Inflammatory macrophage treated with lipopolysaccharide for 1 hour (primary cell): ENCODE data around the gene LYPLA2.

Source experiments
- DNase-seq, 2 donors: peaks; one replicate each; pipeline ENCODE4 v3.0.0-alpha.2; 2020 to 2022

LYPLA2 gene

DNA sequence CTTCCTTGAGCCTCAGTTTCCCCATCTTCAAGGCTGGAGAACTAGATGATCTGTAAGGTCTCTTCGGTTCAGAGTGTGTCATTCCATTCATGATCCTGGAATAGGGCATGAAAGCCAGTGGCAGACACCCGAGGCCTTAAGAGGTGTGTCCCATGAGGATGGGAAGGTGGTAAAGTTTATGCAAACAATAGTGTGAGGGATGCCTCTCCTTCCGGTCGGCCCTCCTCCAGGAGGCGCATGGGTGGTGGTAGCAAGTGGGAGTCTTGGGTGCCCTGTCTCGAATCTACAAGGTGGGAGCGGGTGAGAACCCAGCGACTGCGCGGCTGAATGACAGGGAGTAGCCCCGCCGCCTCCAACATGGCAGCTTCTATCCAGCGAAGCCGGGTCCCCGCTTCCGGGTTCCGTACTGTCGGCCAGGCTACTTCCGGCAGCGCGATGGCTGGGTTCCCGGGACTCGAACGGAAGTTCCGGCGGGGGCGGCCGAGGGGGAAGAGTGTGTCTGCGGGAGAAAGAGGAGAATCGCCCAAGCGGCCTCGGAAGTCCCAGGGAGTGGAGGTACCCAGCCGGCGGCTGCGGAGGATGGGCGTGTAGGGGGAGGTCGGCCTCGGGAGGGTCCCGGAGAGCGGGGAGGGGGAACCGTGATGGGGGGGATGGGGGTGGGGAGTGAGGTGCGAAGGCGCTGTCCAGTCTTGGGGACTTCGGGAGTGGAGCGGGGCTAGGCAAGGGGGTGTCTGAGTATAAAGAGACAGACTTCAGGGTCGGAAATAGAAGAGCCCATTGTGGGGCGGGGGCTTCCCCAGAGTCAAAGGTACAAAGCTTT lies at the start of gene LYPLA2:
Gene LYPLA2 (plus strand): TSS at position 450 of the 820 bp plus-strand sequence. CDS start 1,538 bp downstream, outside the sequence.
- DNase-seq, result peak; percentile 91 to 95

DNA sequence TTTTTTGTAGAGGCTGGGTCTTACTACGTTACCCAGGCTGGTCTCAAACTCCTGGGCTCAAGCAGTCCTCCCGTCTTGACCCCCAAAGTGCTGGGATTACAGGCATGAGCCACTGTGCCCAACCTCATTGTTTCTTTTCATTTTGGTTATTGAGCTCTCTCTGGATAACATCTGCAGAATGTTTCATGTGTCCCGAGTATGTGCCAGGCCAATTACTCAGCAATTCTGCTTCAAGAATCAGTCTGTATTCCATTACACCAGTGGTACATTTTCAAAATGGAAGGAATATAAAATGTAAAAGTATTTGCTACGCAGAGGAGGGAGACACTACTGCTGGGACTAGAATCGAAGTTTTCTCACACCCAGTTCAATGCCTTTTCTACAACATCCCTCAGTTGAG lies 49.3 kb upstream of the LYPLA2 start:
- DNase-seq, result no peak

DNA sequence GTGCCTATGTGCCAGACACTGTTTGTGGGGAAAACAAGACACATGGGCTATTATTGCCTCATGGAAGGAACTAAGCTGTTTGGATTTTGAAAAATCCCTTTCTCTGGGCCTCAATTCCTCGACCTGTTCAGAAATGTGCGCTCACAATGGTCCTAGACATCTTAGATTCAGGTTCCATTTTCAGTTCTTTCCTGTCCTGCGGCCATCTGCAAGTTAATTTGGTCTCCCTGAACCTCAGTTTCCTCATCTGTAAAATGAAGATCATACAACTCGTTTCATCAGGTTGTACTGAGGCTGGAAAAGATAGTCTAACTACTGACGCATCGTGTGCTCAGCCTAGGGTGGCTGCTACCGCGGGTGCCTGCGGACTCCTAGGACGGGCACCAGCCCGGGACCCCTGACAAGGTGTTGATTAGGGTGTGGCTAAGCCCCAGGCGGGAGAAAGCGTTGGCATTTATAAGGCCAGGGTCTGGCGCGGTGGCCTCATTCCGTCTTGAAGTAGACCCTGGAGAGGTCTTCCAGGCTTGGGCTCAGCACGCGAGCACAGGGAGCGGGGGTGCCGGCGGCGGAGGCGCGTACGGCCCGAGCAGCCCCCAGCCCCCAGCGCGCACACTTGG lies 48.2 kb upstream of the LYPLA2 start:
- DNase-seq, result no peak

DNA sequence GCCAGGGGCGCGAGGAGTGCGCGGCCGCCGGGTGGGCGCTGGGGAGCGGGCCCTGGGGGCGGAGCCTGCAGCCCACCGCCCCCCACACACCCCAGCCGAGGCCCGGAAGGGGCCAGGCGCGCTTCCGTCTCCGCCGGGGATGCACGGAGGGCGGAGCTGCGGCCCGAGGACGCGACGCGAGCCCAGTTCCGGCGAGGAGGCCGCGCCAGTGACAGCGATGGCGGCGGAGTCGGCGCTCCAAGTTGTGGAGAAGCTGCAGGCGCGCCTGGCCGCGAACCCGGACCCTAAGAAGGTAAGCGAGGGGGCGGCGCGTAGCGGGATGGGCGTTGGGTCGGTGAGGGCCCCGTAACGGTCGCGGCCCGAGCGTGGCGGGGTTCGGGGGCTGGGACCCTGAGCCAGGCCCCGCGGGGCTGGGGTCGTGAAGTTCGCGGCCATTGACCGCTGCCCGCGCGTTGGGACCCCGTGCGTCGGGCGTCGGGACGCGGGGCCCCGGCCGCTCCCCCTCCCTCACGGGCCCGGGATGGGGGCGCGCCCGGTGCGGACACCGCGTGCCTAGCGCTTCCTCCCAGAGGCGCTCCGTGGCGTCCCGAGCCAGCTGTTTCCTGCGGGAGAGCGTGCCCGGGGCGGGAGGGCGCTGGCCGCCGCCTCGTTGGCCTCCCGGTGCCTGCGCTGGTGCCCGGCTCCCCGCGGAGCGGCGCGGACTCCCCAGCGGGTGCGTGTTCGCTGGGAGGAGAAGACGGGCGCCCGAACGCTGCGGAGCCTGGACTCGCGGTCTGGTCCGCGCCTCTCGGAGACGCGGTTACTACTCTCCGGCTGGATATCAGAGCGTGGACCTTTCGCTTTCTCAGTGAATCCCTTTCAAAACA lies 47.4 kb upstream of the LYPLA2 start, which contains the start of gene ELOA:
Gene ELOA (plus strand): TSS at position 185 of the 866 bp plus-strand sequence. CDS start 33 bp downstream, at position 218.
- DNase-seq, result peak; percentile 63 to 71

DNA sequence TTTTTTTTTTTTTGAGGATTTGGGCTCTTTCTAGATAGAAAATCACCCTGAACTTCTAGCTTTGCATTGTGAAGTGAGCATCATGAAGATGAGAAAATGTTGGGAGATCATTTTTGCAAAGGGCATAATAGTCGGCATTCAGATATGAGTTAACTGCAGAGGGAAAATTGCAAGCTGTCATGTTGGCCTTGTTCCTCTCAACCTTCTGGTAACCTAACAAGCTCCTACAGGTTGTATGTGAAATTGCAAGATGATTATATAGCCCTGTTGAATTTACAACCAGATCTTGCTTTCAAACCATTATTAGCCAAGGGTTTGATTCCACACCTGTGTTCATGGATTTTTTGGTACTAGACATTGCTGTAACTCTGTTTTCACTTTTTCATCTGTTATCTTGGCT lies 45.4 kb upstream of the LYPLA2 start:
- DNase-seq, result peak; percentile 32 to 38

DNA sequence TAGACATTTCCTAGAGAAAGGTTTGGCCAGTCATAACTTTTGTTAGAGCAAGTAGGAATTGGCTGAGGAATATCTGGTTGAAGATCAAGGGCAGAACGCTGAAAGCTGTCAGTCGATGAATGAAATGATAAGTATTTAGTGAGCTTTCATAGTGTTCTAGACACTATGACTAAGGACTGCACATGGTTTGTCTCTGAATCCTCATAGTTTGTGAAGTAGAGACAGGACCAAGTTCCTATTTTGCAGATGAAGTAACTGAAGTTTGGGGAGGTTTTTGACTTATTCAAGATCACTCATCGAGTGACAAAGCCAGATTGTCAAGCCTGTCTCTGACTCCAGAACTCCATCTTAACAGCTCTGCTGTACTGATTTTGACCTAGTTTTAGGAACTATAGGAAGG lies 42.9 kb upstream of the LYPLA2 start:
- peak; percentile 32 to 39 for DNase-seq

DNA sequence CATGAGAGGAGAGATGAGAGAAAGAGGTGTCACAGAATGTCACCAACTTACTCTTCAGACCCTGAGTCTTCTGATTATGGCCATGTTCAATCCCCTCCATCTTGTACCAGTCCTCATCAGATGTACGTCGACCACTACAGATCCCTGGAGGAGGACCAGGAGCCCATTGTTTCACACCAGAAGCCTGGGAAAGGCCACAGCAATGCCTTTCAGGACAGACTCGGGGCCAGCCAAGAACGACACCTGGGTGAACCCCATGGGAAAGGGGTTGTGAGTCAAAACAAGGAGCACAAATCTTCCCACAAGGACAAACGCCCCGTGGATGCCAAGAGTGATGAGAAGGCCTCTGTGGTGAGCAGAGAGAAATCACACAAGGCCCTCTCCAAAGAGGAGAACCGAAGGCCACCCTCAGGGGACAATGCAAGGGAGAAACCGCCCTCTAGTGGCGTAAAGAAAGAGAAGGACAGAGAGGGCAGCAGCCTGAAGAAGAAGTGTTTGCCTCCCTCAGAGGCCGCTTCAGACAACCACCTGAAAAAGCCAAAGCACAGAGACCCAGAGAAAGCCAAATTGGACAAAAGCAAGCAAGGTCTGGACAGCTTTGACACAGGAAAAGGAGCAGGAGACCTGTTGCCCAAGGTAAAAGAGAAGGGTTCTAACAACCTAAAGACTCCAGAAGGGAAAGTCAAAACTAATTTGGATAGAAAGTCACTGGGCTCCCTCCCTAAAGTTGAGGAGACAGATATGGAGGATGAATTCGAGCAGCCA lies 39.7 kb upstream of the LYPLA2 start:
- peak; percentile 47 to 76 for DNase-seq

DNA sequence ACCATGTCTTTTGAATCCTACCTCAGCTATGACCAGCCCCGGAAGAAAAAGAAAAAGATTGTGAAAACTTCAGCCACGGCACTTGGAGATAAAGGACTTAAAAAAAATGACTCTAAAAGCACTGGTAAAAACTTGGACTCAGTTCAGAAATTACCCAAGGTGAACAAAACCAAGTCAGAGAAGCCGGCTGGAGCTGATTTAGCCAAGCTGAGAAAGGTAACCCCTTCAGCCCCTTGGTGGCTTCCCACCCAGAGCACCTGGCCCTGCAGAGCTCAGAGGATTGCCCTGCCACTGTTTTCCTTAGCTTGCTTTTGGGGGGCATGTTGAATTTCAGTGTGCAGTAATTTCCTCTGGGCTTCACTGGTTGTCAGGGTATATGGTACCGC lies 39.1 kb upstream of the LYPLA2 start:
- DNase-seq, result no peak

DNA sequence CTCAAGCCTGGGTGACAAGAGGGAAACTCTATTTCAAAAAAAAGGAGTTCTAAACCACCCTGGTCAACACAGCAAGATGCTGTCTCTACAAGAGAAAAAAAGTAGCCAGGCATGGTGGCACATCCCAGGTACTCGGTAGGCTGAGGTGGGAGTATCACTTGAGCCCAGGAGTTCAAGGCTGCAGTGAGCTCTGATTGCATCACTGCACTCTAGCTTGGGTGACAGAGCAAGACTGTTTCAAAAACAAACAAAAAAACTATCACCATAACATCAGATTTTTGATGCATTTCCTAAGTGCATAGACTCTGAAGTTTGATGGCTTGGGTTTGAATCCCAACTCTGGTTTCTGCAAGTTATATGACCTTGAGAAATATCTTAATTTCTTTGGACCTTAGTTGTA lies 38.0 kb upstream of the LYPLA2 start:
- DNase-seq, result no peak

DNA sequence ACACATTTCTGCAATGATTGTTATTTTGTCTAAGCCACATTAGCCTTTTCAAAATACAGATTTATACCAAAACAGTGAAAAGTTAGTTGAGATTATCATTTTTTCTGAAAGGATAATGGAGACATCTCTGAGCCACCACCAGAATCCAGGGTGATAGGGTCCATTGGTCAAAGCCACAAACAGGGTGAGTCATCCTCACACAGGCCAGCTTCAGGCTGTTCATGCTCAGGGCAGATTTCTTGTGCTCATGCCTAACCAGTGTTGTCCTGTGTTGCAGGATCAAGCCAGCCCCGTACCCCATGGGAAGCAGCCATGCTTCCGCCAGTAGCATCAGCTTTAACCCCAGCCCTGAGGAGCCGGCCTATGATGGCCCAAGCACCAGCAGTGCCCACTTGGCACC lies 34.3 kb upstream of the LYPLA2 start:
- DNase-seq, result no peak

DNA sequence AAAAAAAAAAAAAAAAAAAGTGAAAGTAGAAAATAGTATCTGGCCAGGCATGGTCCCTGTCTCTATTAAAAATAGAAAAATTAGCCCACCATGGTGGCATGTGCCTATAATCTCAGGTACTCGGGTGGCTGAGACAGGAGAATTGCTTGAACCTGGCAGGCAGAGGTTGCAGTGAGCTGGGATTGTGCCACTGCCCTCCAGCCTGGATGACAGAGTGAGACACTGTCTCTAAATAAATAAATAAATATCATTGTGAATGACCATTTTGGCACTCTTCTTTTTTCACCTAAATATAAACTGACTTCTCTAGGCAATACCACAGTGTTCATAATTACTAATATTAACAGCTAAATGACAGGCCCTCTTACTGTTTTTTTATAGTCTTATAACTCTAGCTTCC lies 33.1 kb upstream of the LYPLA2 start:
- no peak for DNase-seq

DNA sequence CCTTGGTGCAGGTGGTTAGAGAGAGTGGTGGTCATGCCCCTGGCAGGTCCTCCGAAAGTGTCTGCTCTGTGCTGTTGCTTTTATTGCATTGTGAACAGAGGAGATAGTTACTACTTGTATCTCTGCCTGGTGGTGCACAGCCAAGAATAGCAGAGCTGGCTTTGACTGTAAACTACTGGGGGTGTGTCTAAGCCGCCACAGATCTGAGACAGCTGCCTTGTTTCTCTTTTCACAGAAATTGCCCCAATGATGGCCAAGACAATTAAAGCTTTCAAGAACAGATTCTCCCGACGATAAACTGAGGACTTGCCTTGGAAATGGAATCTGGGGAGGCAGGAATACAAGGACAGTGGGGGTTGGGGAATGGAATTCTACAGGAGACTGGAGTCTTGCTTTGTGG lies 31.7 kb upstream of the LYPLA2 start:
- DNase-seq, result no peak

DNA sequence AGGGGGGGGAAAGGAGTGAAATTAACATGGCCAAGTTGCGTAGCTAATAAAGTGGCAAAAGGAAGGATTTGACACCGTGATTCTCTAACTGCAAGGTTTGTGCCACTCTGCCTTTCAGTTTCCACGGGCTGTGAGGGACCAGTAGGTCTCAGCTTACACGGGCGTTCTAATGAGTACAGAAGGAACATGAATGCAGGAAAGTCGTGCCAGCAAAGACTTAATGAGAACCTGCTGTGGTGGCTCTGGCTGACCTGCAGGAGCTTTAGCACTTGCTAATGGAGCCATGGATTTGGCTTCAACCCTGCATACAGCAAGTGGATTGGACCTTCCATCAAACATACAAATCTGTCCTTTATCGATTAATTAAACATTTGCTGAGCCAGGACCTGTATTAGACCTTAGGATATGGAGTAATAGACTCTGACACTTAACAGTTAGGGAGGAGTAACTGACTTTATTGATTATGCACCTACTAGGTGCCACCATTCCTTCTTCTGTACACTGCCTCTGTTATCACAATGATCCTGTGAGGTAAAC lies 27.8 kb upstream of the LYPLA2 start:
- no peak for DNase-seq

DNA sequence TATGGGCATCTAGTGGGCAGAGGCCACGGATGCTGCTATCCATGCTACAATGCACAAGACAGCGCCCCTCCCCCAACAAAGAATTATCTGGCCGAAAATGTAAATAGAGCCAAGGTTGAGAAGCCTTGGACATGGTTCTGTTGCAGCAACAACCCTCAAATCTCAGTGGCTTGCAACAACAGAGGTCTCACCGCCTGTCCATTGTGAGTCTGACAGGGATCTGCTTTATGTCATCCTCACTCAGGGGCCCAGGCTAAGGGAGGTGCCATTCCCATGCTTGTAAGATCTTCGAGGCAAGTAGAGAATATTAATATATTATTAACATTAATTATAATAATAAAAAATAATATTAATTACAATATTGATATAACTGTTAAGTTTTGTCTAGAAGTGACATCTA lies 22.2 kb upstream of the LYPLA2 start:
- DNase-seq, result no peak

DNA sequence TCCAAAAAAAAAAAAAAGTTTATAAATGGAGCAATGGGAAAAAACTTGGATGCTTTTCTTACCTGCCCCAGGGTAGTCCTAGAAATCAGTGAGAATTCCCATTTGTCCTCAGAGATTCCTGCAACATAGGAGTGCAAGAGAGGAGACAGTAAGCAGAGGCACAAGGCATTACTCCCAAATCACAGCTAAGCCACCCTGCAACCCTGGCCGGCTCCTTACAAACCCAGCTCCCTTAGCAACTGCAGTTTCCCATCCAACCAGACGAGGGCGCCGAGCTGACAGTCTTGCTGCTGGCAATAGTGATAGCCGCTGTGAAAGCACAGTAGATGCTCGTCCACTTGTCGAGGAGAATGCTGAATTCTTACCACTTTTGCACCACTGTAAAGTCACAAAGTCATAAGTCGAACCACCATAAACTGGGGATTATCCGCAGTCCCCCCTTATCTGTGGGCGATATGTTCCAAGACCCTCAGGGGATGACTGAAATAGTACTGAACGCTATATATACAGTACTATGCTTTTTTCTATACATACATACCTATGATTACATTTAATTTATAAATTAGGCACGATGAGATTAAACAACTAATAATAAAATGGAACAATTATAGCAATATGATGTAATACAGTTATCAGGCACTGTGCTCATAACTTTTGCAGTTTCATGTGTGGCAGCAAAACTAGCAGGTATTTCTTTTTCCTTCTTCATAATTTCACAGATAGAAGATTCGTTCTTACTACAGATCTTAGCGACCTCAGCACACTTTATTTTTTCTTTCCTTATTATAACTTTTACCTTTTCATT lies 18.7 kb upstream of the LYPLA2 start:
- peak; percentile 61 to 98 for DNase-seq

DNA sequence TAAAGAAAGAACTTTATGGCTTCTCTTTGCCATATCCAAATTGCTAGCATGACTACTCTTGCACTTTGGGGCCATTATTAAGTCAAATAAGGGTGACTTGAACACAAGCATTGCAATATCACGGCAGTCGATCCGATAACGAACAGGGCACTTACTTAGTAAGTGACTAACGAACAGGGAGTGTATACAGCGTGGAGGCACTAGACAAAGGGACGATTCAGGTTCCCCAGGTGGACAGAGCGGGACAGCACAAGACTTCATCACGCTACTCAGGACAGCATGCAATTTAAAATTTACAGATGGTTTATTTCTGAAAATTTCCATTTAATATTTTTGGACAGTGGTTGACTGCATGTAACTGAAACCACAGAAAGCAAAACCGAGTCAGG lies 18.1 kb upstream of the LYPLA2 start:
- DNase-seq, result no peak

DNA sequence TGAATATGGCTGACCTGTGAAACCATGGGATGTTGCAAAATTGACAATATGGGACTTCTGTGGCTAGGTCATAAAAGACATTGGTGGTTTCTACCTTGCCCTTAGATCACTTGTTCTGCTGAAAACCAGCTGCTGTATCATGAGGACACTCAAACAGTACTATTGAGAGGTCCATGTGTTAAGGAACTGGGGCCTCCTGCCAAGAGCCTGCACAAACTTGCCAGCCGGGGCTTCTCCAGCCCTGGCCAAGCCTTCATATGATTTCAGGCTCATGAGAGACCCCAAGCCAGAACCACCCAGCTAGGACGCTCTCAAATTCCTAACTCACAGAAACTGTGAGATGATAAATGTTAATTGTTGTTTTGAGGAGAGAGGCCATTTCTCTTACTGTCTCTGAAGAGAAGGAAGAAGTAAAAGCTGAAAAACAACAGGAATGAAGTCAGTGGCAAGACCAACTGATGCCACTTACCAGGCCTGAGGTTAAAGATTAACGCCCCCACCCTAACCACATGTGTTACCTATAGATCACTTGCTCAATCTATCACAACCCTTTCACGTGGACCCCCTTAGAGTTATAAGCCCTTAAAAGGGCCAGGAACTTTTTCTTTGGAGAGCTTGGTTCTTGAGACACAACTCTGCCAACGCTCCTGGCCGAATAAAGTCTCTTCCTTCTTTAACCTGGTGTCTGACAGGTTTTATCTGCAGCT lies 16.6 kb upstream of the LYPLA2 start:
- DNase-seq, result no peak

DNA sequence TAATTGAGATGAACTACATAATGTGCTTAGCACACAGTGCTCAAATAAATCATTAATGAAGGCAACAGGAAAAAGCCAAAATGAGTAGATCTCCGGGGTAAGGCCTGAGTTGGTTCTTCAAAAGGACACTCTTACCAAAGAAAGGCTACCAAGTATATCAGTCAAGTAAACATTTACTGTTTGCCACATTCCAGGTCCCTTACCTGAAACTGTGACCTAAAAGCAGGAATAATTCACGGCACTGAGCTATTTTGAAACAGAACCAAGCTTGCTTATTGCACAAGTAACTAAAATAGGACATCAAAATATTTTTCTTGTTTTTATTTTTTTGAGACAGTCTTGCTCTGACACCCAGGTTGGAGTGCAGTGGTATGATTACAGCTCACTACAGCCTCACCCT lies 14.7 kb upstream of the LYPLA2 start:
- no peak for DNase-seq

DNA sequence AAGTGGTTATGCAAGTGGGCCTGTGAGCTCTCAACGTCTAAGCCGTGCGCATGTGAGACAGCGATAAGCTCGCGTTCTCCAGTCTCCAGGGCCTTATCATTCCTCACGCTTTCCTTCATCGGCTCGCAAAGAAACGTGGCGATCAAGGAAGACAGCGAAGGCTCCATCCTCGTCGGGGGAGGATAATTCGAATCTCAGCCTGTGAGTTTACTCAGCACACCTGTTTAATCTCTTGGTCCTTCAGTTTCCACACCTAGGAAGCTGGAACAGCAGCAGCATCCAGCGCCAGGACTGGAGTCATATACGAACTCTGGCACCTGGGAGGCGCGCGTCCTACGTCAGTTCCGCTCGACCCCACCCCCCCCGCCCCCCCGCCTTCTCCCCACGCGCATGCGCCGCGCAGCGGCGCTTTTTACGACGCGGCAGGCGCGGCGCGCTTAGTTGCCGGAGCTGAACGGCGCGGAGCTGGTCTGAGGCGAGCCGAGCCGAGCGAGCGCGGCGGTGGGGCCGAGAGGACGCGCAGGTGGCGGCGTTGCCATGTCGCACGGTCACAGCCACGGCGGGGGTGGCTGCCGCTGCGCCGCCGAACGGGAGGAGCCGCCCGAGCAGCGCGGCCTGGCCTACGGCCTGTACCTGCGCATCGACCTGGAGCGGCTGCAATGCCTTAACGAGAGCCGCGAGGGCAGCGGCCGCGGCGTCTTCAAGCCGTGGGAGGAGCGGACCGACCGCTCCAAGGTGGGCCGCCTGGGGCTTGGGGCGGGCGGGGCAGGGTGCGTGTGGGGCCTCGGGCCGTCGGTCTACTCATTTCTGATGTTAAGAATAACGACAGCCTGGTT lies 12.7 kb upstream of the LYPLA2 start, which contains the start of gene PITHD1:
Gene PITHD1 (plus strand): TSS at position 440 of the 836 bp plus-strand sequence. CDS start 98 bp downstream, at position 538.
- peak; percentile 77 to 85 for DNase-seq
